ENCODE results near the gene CBX2. TPM values are rescaled to one million over a fixed set of nuclear protein-coding genes. Genes with fewer than 3 reads are reported as not detected.

Gene CBX2
- total and polyA plus RNA-seq, 8 donors = 1.1 to 3.2 (median 2.5) TPM

DNA sequence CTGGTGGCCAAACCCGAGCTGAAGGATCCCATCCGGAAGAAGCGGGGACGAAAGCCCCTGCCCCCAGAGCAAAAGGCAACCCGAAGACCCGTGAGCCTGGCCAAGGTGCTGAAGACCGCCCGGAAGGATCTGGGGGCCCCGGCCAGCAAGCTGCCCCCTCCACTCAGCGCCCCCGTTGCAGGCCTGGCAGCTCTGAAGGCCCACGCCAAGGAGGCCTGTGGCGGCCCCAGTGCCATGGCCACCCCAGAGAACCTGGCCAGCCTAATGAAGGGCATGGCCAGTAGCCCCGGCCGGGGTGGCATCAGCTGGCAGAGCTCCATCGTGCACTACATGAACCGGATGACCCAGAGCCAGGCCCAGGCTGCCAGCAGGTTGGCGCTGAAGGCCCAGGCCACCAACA is 5.9 kb downstream of the CBX2 start:
- Histone ChIP-seq H3K36me3 (no peaks in the 10 kb centered on the region), H3K27me3 (no peaks in the 10 kb centered on the region), H3K4me1 (no peaks in the 10 kb centered on the region), H3K27ac (no peak overlapping the region), H3K9me3 (no peaks in the 10 kb centered on the region), H3K4me3 (no peak overlapping the region)
- FAIRE-seq (no peak), DNase-seq (peak in 2 of 6 donors; percentile 34 to 70), ATAC-seq (no peak)
- 90 to 96% methylated on average over 18 of the region's 18 CpGs for WGBS, 2 donors
- TF ChIP-seq, protein P1, sequence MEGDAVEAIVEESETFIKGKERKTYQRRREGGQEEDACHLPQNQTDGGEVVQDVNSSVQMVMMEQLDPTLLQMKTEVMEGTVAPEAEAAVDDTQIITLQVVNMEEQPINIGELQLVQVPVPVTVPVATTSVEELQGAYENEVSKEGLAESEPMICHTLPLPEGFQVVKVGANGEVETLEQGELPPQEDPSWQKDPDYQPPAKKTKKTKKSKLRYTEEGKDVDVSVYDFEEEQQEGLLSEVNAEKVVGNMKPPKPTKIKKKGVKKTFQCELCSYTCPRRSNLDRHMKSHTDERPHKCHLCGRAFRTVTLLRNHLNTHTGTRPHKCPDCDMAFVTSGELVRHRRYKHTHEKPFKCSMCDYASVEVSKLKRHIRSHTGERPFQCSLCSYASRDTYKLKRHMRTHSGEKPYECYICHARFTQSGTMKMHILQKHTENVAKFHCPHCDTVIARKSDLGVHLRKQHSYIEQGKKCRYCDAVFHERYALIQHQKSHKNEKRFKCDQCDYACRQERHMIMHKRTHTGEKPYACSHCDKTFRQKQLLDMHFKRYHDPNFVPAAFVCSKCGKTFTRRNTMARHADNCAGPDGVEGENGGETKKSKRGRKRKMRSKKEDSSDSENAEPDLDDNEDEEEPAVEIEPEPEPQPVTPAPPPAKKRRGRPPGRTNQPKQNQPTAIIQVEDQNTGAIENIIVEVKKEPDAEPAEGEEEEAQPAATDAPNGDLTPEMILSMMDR (IDR thresholded peaks at IDR 0.05) = no peak
- intact Hi-C loops (cut with DNase I) = no loop called here

DNA sequence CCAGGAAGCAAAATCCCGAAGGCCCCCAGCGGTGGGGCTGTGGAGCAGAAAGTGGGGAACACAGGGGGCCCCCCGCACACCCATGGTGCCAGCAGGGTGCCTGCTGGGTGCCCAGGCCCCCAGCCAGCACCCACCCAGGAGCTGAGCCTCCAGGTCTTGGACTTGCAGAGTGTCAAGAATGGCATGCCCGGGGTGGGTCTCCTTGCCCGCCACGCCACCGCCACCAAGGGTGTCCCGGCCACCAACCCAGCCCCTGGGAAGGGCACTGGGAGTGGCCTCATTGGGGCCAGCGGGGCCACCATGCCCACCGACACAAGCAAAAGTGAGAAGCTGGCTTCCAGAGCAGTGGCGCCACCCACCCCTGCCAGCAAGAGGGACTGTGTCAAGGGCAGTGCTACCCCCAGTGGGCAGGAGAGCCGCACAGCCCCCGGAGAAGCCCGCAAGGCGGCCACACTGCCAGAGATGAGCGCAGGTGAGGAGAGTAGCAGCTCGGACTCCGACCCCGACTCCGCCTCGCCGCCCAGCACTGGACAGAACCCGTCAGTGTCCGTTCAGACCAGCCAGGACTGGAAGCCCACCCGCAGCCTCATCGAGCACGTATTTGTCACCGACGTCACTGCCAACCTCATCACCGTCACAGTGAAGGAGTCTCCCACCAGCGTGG is 6.5 kb downstream of the CBX2 start:
- Histone ChIP-seq H3K27me3 (peaks cover 0 to 5% (median 0%) of the 10 kb centered on the region in 4 donors), H3K27ac (no peak overlapping the region), H3K36me3 (no peaks in the 10 kb centered on the region), H3K9me3 (no peaks in the 10 kb centered on the region), H3K4me3 (no peak overlapping the region), H3K4me1 (no peaks in the 10 kb centered on the region)
- FAIRE-seq (no peak), ATAC-seq (no peak), DNase-seq (peak in 2 of 6 donors; percentile 27 to 73)
- TF ChIP-seq, protein P1 (IDR thresholded peaks at IDR 0.05) = no peak
- 92 to 95% methylated on average over 31 of the region's 31 CpGs for WGBS, 2 donors
- intact Hi-C loops (cut with DNase I) = no loop called here

DNA sequence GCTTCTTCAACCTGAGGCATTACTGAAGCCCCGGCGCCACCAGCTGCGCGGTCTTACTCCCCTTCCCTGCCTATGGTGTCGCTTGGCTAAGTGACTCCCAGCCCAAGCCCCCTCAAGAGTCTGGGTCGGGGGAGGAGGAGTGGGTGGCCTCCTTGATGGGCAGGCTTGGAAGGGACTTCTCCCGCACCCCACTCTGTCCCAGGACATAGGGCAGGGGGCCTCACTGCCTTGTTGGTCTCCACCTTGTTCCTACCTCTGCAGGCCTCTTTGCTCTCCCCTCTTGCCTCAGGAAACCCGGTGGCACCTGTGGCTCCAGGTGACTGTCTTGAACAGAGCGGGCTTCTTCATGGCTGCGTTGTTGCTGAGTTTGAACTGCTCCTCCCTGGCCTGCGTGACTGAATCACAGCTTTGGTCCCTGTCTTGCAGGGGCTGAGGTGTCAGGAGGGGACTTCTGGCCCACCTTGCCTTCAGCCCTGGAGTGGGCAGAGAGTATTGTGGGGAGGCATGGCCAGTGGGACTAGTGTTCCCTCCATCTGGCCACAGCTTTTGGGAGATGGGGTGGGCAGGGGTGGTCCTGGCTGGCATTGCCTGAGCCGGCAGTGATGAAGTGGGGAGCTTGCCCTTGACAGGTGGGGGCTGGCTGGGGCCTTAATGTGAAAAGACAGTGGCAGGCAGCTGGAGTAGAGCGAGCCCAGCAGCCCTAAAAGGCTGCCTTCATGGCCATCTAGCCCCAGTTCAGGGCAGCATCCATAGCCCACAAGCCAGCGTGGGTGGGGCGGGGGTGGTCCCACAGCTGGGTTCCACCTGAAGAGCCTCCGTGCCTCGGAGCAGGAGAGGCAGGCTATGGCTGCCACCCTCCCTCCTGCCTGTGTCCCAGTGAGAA is 7.3 kb downstream of the CBX2 start:
- no peak for FAIRE-seq
- H3K36me3 ChIP-seq = no peaks in the 10 kb centered on the region
- DNase-seq = peak in 2 of 6 donors; percentile 12 to 58
- no peaks in the 10 kb centered on the region for H3K9me3 ChIP-seq
- 93 to 94% methylated on average over 17 of the region's 17 CpGs for WGBS, 2 donors
- TF ChIP-seq, protein P1 (IDR thresholded peaks at IDR 0.05) = no peak
- peaks cover 0 to 4% (median 4%) of the 10 kb centered on the region in 3 donors for H3K4me1 ChIP-seq
- H3K27me3 ChIP-seq = peaks cover 0 to 5% (median 0%) of the 10 kb centered on the region in 4 donors
- intact Hi-C loops (cut with DNase I) = no loop called here
- ATAC-seq = no peak
- no peak overlapping the region for H3K27ac ChIP-seq
- H3K4me3 ChIP-seq = no peak overlapping the region

DNA sequence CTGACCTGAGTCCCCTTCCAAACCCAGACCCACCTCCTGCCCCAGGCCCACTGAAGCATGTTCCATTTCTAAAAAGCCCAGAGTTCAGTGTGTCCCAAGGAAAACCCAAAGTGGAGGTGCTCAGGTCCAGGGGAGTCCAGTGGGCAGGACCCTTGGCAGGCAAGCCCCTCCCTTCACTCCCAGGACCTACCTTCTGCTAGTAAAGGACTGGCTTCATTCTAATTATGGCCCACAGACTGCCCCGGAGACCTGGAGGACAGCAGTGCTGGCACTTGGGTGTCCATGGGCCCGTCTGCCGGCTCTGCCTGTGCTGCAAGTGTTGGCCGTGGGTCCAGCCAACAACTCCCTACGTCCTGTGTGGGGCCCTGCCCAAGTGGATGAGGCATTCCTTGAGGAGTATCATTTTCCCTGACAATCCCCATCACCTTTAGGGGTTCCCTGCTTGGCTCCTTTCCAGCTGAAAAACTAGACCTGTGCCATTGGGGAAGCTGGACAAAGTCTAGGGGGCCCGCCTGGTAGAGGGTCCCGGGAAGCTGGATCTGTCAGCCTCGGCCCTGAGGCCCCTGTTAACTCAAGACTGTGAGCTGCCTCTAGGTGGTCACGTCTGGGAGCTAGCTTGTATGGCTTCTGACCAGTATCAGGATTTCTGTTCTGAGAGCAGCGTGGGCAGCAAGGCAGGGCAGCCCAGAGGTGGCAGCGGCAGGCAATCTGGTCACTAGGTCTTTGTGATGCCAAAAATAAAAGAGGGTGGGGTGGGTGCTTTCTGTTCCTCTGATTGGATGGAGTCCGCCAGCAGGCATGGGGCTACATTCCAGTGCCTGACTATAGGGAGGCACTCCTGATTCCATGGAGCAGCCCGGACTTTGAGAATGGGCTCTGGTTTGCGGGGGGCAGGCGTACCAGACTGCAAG is 8.2 kb downstream of the CBX2 start:
- Histone ChIP-seq H3K27me3 (peaks cover 0 to 6% (median 3%) of the 10 kb centered on the region in 4 donors), H3K36me3 (no peaks in the 10 kb centered on the region), H3K9me3 (no peaks in the 10 kb centered on the region), H3K27ac (no peak overlapping the region), H3K4me1 (peaks cover 0 to 8% (median 5%) of the 10 kb centered on the region in 3 donors), H3K4me3 (no peak overlapping the region)
- peak in 2 of 6 donors; percentile 25 to 43 for DNase-seq
- WGBS, 2 donors = 90 to 95% methylated on average over 15 of the region's 15 CpGs
- intact Hi-C loops (cut with DNase I) = no loop called here
- no peak for ATAC-seq
- FAIRE-seq = no peak
- TF ChIP-seq, protein P1 (IDR thresholded peaks at IDR 0.05) = no peak

Data from pancreas (tissue), 10 donors.